Mucosa of rectum (tissue), 2 donors: ENCODE data around the gene KIR2DL3.
A peak's percentile ranks its signal among the peaks of the same experiment; 100 is the strongest.

ENCODE experiments used
- H3K27ac ChIP-seq, 2 donors: one replicate each; pipeline ENCODE4 v1.7.0; 2013; ENCODE audit warnings: inconsistent platforms in 2 of 2, low read depth in 2 of 2, low read length in 2 of 2
- H3K27me3 ChIP-seq, 2 donors: one replicate each; pipeline ENCODE4 v1.7.0; 2013; ENCODE audit warnings: low read length in 2 of 2; ENCODE audit not compliant: control insufficient read depth in 2 of 2, insufficient read depth in 2 of 2
- H3K36me3 ChIP-seq, 2 donors: one replicate each; pipeline ENCODE4 v1.7.0; 2013; ENCODE audit warnings: low read length in 2 of 2; ENCODE audit not compliant: control insufficient read depth in 2 of 2, insufficient read depth in 2 of 2
- H3K4me1 ChIP-seq, 2 donors: one replicate each; pipeline ENCODE4 v1.7.0; 2013; ENCODE audit warnings: low read length in 2 of 2, mild to moderate bottlenecking in 1 of 2; ENCODE audit not compliant: control insufficient read depth in 2 of 2, insufficient read depth in 2 of 2
- H3K4me3 ChIP-seq, 2 donors: one replicate each; pipeline ENCODE4 v1.7.0; 2013; ENCODE audit warnings: low read length in 2 of 2
- H3K9ac ChIP-seq, 2 donors: one replicate each; pipeline ENCODE4 v1.7.0; 2013; ENCODE audit warnings: low read length in 2 of 2, low read depth in 1 of 2, mild to moderate bottlenecking in 1 of 2
- H3K9me3 ChIP-seq, 2 donors: one replicate each; pipeline ENCODE4 v1.7.0; 2013; ENCODE audit warnings: low read length in 2 of 2; ENCODE audit not compliant: control insufficient read depth in 2 of 2
- donor health status: healthy.
- donor health status: Normal muscosa, but diverticular disease.

Gene KIR2DL3

GRCh38 chr19:54790711-54791110 is 52.4 kb downstream of the KIR2DL3 start:
- Histone ChIP-seq H3K4me3 (no peak overlapping the region), H3K4me1 (no peaks in the 10 kb centered on the region), H3K9ac (no peak overlapping the region), H3K36me3 (no peaks in the 10 kb centered on the region), H3K27ac (no peak overlapping the region), H3K9me3 (no peaks in the 10 kb centered on the region), H3K27me3 (no peaks in the 10 kb centered on the region)

- Histone ChIP-seq H3K27me3 (no peaks in the 10 kb centered on the region), H3K27ac (no peak overlapping the region)
Observed at GRCh38 chr19:54791476-54791875, 53.2 kb downstream of the KIR2DL3 start.

GRCh38 chr19:54792814-54793213 is 54.5 kb downstream of the KIR2DL3 start:
- H3K27ac ChIP-seq, result peak overlapping the region in 1 of 2 donors; percentile 41

More at GRCh38 chr19:54791476-54791875, 53.2 kb downstream of the KIR2DL3 start:
- no peaks in the 10 kb centered on the region for H3K9me3 ChIP-seq
- no peaks in the 10 kb centered on the region for H3K36me3 ChIP-seq
- no peak overlapping the region for H3K4me3 ChIP-seq
- H3K9ac ChIP-seq, result no peak overlapping the region
- no peaks in the 10 kb centered on the region for H3K4me1 ChIP-seq

GRCh38 chr19:54795758-54796157 is 57.4 kb downstream of the KIR2DL3 start:
- Histone ChIP-seq H3K9me3 (no peaks in the 10 kb centered on the region), H3K27ac (no peak overlapping the region), H3K36me3 (no peaks in the 10 kb centered on the region), H3K9ac (no peak overlapping the region), H3K27me3 (no peaks in the 10 kb centered on the region), H3K4me3 (no peak overlapping the region), H3K4me1 (no peaks in the 10 kb centered on the region)

More at GRCh38 chr19:54792814-54793213, 54.5 kb downstream of the KIR2DL3 start:
- H3K9ac ChIP-seq, result peak overlapping the region in 1 of 2 donors; percentile 0
- no peaks in the 10 kb centered on the region for H3K27me3 ChIP-seq
- H3K4me1 ChIP-seq, result no peaks in the 10 kb centered on the region
- no peaks in the 10 kb centered on the region for H3K36me3 ChIP-seq
- peak overlapping the region; percentile 32 to 53 for H3K4me3 ChIP-seq
- H3K9me3 ChIP-seq, result no peaks in the 10 kb centered on the region
